GM21529 (cell line): ENCODE data around the gene ZMYM3.

Experiments
- ATAC-seq: cut with Tn5 transposase; IDR thresholded peaks from one replicate; pipeline ENCODE4 v1.9.1; 2021; ENCODE audit not compliant: unreplicated experiment

Gene ZMYM3

DNA sequence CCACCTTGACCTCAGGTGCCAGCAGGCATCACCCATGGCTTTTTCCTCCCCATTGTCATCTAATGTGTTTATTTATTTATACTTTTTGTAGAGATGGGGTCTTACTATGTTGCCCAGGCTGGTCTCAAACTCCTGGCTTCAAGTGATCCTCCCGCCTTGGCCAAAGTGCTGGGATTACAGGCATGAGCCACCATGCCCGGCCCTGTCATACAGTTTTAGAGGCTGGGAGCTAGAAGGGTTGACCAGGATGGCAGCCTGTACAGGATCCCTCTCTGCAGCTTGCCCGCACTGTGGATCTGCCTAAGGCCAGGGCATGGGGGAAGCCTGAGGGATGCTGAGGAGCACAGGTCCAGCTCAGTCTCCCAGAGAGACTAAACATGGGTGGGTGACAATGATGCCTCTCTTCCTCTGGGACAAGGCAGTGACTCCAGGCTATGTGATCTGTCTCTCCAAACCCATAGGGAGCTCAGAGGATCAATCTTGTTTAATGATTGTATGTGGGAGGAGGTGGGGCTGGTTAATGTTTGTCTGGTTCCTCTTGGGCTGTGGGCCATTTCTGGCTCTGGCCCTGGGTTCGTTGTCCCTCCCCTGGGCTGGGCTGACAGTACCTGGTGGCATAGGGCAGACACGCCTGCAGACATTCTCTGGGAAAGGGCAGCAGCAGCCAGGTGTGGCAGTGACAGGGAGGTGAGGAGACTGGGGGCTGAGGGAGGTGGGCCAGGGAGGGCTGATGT, 39.2 kb downstream of the ZMYM3 start:
- no peak for ATAC-seq

DNA sequence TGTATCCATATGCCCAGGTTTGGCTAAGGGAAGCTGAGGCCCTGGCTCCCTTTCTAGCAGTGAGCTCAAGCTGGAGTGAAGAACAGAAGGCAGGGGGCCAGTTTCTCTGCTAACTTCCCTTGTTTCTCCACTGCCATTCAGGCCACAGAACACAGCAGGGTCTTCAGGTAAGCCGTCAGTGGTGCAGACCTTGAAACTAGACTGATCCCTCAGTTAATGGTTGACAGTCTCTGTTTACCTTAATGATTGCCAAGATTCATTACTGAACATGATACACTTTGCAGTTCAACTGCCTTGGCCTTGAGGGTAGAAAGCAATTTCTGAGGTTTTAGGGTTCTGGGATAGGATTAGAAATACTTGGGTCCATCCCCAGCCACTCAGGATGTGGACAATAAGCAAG, 39.8 kb downstream of the ZMYM3 start:
- no peak for ATAC-seq

DNA sequence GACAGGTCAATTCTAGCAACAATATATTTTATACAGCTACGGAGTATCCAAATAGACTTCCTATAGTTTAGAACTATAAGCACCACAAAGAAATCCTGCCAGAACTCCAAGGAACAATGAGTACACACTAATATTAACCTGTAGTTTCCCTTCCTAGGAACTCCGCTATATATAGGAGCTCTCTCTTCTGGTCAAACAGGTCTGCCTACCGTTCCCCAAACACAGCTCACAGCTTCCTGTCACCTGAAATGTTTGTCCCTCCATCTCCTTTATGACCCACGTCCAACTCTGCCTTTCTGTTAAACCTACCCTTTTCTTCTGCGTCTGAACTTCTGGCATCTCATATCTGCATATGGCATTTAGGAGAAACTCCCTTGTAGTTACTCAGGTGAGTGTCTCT, 41.4 kb downstream of the ZMYM3 start:
- no peak for ATAC-seq

DNA sequence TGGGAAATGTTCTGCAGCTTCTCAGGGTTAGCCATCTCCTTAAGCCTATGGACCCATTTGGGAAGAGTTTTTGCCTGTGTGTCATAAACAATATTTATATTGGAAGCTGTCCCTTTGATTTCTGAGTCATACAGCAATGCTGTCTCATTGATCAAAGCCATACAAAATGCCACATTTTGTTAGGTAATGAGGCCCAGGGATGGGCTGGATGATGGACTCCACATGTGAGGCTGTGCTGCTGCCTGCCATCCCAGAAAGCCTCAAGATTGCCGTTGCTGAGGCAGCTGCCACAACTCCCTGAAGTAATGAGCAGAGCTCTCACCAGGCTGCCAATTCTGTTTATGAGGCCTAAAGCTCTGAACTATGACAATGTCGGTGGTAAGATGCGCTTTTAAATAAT, 43.1 kb downstream of the ZMYM3 start:
- no peak for ATAC-seq

DNA sequence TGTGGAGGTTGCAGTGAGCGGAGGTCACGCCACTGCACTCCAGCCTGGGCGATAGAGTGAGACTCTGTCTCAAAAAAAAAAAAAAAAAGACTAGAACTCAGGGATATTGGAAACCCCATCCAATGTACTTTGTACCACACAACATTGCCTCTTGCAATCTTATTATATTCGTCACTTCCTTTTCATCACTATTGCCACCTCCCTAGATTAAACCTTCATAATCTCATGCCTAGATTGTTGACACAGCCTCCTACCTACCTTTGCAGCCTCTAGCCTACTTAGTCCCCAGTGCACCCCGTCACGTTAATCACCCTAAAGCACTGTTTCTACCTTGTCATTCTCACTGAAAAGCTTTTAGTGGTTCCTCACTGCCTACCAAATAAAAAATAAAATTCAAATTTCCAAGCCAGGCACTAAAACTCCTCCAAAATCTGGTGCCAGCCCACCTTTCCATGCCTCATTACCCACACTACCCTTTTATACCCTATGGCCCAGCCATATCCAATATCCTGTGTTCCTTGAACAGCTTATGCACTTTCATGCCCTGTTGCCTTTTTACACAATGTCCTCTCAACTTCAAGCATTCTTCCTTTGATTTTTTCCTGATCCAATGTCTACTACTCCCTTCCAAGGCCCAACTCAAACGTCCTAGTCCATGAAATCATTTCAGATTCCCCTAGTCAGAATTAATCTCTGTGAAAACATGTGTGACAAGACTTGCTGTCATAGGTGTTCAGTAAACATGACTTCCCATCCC, 54.5 kb downstream of the ZMYM3 start:
- no peak for ATAC-seq

DNA sequence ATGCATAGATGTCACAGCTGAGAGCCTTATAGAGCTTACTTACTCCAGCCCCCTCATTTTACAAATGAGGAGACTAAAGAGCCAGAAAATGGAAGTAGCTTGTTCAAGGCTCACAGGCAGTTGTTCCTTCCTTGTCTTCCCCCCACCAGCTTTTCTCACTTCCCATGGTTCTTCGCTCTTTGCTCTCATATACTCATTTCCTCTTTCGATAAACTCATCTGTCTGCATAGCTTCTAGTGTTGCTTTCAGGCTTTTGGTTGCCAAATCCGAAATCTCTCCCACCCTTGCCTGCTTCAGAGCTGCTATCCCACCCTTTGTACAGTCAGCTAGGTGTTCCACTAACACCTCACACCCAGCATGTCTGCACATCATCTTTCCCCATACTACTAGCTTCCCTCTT, 55.9 kb downstream of the ZMYM3 start:
- peak; percentile 80 for ATAC-seq

DNA sequence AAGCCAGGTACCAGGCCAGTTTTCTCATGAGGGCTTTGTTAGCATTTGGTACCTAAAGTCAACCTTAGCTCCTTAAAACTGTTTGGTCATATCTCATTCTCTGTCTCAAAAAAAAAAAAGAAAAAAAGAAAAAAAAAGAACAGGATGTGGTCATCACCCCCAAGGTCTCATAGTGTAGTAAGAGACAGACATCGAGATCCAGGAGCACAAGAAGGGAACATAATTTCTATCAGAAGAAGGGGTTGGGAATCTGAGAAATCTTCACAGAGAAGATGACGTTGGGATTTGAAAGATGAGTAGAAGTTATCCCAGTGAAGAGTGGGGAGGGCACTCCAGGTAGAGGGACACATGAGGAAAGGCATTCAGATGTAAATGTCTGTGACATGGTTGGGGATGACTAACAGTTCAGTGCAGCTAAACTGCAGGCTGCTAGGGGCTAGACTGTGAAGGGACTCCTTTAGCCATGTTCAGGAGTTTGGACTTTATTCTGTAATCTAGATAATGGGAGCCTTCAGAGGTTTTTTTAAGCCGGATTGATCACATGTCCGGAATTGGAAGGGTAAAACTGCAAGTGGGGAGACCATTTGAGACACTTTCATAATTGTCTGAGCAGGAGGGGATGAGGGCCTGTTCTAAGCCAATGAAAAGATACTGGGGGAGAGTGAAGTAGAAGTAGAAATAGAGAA, 57.8 kb downstream of the ZMYM3 start:
- ATAC-seq: peak; percentile 45

DNA sequence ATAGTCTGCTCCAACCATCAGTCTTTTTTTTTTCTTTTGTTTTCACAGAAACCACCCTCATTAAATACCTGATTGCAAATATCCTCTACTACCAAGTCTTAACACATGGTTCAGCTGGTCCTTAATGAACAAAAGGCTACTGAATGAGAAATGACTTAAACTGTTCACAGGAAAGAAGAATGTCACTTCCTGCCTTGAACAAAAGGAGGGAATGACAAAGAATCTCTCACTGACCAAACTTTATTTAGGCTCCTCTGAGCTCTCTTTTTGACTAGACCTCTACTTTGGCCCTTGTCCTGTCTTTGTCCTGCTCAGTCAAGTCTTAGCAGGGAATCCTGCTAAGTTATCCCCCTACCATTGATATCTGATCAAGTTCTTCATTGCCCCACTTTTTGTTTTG, 62.7 kb downstream of the ZMYM3 start:
- no peak for ATAC-seq
